HuH-7 (cell line): ENCODE data around the gene CLCNKA.

ENCODE experiments used
- DNase-seq: peaks from one replicate; pipeline ENCODE4 v3.0.0; 2011; ENCODE audit warnings: low spot score

CLCNKA gene

GRCh38 chr1:16063226-16063829, 41.5 kb downstream of the CLCNKA start:
- no peak for DNase-seq

GRCh38 chr1:16063921-16064320, 42.1 kb downstream of the CLCNKA start:
- DNase-seq = no peak

GRCh38 chr1:16064536-16065268, 42.9 kb downstream of the CLCNKA start:
- no peak for DNase-seq

GRCh38 chr1:16065269-16065576, 43.4 kb downstream of the CLCNKA start:
- DNase-seq = no peak

GRCh38 chr1:16066245-16066644, 44.4 kb downstream of the CLCNKA start:
- DNase-seq = no peak

- DNase-seq = peak; percentile 65
Observed at GRCh38 chr1:16067127-16067768, 45.4 kb downstream of the CLCNKA start.

GRCh38 chr1:16067933-16068332, 46.1 kb downstream of the CLCNKA start:
- no peak for DNase-seq

GRCh38 chr1:16068356-16069270, 46.8 kb downstream of the CLCNKA start:
- no peak for DNase-seq

GRCh38 chr1:16070640-16071355, 49.0 kb downstream of the CLCNKA start:
- no peak for DNase-seq

- DNase-seq = no peak
Observed at GRCh38 chr1:16071614-16072013, 49.8 kb downstream of the CLCNKA start.

- no peak for DNase-seq
Observed at GRCh38 chr1:16072095-16072494, 50.3 kb downstream of the CLCNKA start.

GRCh38 chr1:16072616-16073484, 51.0 kb downstream of the CLCNKA start:
- DNase-seq = no peak

GRCh38 chr1:16073490-16074119, 51.8 kb downstream of the CLCNKA start, which contains the start of gene FAM131C:
Gene FAM131C (minus strand): TSS chr1:16073651. CDS start chr1:16073442, 209 bp downstream.
- DNase-seq = peak; percentile 76

- DNase-seq = no peak
Observed at GRCh38 chr1:16074217-16074616, 52.4 kb downstream of the CLCNKA start.

- no peak for DNase-seq
Observed at GRCh38 chr1:16075337-16076030, 53.6 kb downstream of the CLCNKA start.

- DNase-seq = no peak
Observed at GRCh38 chr1:16076031-16076864, 54.4 kb downstream of the CLCNKA start.

- no peak for DNase-seq
Observed at GRCh38 chr1:16076865-16077238, 55.0 kb downstream of the CLCNKA start.

GRCh38 chr1:16077406-16078245, 55.8 kb downstream of the CLCNKA start:
- DNase-seq = no peak
